HG03159 (cell line): ENCODE results near the gene TACR2.

ENCODE experiments used
- ATAC-seq: cut with Tn5 transposase; IDR thresholded peaks from one replicate; pipeline ENCODE4 v1.9.1; 2021; ENCODE audit warnings: mild to moderate bottlenecking, moderate library complexity; ENCODE audit not compliant: unreplicated experiment

Gene TACR2

DNA sequence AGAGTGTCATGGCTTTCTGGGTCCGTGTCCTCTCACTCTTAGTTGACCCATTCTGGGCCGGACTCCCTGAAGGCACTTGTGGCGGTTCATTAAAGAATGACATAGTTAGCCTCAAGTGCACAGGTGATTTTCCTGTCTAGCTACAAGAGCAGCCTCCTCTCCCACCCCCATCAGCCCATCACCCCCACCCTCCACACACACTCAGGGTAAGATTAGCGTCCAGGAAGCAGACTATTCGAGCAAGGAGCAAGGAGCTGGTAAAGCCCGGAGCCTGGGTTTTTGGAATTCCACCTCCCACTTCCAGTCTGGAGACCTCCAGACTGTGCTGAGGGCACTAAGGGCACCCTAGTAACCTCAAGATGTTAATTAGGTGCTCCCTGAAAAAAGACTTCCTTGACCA, 39.5 kb downstream of the TACR2 start:
- no peak for ATAC-seq

DNA sequence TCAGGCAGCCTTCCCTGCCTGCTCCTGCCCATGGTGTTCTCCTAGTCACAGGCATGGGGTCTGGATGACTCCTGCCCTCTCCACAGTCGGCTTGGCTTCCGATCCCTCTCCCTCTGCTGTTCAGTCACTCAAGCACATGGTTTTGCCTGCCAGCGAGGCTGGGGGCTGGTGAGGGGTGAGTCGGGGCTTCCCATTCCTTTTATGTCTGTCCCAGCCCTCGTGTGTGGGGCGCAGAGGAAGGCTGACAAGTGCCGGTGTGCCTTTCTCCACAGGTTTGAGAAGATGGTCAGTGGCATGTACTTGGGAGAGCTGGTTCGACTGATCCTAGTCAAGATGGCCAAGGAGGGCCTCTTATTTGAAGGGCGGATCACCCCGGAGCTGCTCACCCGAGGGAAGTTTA, 40.1 kb downstream of the TACR2 start:
- ATAC-seq: no peak

DNA sequence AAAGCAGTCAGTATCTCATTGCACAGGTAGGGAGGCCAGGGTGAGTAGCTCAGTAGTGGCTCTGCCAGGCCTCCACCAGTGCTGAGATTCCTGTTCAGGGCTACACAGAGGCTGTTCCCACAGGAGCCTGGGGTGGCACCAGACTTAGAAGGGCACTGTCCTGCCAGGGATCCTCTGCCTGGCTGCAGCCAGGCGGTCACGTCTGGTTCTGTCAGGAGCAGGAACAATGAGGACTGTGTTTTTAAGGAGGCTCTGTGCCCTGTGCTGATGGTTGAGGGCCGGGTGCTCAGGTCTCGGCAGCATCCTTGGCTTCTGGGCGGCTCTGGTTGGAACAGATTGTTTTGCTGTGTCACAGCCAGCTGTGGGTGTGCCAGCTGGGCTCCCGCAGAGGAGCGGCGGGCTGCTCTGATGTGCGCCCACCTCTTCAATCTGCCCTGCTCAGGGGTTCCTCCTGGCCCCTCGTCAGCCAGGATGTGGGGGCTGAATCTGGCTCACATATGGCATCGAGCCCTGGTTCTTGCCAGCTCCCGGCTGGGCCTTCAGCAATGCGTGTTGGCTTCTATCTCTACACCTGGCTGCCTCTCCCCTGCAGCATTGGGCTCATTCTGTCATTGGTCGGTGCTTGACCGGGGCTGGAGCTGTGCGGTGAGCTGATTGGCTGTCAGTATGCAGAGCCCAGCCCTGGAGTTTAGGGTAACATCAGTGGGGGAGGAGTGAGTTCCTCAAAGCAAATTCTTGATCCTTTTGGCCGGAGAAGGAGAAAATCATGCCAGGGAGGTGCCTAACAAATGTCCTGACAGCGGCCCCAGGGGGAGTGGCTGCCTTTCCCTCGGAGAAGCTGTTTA, 41.2 kb downstream of the TACR2 start:
- ATAC-seq: no peak

DNA sequence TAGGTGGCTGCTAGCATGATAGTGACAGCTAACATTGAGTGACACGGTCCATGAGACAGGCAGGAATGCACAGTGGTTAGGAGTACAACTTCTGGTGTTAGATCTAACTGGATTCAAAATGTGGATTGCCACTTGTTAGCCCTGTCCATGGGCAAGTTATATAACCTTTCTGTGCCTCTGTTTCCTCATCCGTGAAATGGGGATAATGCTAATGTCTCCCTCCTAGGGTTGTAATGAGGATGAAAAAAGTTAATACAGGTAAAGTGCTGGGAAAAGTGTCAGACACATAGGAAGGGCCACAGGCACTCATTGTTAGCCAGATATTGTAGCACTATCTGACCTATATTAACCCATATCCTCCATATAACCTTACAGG, 41.8 kb downstream of the TACR2 start:
- ATAC-seq: no peak

DNA sequence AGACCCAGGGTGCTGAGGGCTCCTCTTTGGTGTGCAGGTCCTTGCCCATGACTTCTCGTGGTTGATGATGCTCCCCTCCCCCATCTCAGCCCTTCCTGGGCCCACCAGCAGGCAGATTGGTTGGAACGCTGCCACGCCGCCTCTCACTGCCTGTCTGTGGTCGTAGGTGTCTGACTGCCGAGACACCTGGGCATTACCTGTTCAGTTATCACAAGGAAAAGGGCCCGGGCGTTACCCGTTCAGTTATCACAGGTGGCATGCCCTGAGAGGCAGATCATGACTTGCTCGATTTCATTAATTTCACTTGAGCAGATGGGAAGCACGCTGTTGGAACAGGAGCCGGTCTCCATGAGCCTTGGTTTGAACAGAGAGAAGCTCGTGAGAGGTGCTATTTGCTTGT, 42.5 kb downstream of the TACR2 start:
- ATAC-seq: no peak

DNA sequence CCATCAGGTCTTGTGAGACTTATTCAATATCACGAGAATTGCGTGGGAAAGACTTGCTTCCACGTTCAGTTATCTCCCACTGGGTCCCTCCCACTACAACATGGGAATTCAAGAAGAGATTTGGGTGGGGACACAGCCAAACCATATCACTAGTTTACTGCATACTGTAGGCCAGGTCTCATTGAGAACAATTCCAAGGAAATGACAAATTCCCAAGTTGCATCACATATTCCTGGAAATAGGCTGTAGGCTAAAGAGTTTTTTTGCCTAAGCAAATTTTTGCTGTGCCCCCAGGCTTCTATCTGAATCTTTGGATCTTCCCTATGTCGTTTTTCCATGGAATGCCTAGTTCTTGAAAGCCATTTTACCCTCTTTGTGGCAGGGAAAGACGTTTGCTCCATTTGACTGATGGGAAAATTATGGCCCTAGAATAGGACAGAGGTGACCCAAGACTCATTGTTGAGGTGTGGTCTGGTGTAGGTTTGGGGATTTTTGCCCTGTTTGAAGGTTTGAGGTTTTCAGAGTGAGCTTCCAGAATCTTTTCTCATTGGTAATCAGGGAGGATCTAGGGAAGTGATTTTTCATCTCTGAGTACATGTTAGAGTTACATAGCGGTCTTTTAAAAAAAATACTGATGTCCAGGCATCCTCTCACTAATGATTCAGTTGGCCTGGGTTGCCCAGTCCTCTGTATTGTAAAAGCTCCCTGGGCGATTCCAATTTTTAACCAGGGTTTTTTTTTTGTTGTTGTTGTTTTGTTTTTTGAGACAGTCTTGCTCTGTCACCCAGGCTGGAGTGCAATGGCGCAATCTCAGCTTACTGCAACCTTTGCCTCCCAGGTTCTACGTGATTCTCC, 44.4 kb downstream of the TACR2 start:
- no peak for ATAC-seq

DNA sequence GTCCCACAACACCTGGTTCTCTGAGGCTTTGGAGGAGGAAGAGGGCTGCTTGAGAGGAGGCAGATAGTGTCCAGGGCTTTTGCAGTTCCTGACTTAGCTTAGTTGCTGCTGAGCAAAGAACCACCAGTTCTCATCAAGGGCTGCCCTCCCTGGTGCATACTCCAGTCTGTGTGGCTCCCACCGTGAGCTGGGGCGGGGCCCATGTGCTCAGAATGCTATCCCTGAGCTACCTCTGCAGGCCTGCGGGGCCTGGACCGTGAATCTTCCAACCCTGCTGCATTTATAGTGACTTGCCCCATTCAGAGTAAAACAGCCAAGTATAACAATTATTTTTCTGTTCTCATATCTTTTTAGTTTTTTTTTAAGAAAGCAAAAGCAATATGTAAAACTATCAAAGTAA, 49.2 kb downstream of the TACR2 start:
- no peak for ATAC-seq

DNA sequence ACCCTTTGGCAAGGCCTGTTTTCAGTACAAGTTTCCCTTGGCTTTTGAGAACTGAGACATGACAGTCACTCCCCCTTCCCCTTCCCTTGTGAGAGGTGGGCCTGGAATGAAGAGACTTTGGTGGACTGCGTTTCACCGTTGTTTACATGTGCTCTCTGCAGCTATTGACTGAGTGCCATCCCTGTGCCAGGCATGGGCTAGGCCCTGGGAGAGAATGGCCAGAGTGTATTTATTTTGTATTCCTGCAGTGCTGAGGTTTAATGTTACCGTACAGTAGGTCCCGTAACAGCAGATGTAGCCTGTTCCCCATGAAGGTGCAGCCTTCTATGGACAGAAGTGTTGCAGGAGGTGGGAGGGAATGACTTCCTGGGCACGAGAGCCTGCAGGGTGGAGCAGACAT, 50.0 kb downstream of the TACR2 start:
- no peak for ATAC-seq

DNA sequence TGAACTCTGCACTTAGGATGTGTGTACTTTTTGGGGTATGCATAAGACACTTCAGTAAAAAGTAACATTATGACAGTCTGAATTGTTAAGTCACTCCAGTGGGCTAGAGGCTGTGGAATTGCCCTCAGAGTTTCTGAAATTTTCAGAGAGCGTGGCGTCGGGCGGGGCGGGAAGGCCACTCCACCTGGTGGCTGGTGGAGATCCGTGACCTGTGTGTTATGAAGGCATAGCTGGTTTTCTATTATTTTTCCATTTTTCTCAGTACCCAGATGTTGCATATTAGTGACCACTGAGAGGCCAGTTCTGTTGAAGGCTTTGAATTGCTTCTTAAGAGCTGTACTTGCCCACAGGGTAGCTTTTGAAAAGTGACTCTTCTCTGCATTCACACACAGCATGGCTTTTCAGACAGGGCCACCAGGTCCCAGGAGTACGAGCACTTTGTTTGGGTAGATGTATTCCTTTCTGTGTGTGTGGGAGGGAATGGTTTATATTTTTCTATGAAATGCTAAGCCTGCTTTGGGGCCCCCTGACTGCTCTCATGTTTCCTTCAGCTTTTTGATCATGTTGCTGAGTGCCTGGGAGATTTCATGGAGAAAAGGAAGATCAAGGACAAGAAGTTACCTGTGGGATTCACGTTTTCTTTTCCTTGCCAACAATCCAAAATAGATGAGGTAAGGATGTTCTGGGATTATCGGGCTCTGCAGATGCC, 52.3 kb downstream of the TACR2 start:
- no peak for ATAC-seq

DNA sequence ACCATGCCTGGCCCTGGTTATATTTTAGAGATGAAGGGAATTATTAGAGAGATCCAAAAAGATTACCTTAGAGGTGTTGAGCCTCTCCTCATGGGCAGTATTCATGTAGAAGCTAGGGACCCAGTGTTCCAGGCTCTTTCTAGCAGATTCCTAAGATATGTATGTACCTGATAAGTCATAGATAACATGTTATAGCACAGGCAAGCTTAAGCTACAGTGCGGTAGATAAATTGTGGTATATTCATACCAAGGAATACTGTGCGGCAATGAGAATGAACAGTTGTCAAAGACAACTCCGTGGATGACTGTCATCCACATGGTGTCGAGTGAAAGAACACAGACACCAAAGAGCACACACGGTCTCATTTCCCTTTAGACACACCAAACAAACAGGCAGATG, 53.1 kb downstream of the TACR2 start:
- ATAC-seq: no peak

DNA sequence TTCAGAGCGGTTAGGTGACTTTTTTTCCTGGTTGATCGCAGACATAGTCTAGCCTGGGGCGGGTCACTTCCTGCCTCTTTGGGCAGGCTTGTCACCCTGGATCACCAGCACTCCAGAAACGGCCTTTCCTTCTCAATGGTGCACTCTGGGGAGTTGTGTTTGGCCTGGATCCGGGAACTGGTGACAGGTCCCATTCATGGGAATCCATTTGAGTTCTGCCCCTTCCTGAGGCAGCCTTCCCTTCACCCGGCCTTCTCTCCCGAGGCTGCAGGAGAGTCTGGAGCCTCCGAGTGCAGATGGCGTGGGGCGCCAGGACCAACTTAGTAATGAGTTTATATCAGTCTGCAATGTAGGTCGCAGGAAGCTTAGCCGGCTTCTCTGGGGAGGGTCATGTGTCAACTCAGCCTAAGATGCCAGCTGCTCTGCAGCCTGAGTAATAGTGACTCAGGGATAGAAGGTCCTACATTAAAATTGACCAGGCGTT, 54.2 kb downstream of the TACR2 start:
- ATAC-seq: no peak

DNA sequence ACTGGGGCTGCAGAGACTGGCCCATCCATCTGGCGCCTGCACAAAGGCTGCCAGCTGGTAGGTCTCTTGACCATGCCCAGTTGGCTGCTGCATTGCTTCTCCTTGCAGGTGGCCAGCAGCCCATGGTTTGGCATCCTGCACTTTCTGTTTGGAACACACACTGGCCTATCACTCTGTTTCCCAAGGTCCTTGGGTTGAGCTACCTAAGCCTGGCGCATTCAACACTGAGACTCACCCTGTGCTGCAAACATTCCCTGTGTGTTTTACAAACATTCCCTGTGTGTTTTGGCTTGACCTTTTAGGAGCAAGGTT, 55.5 kb downstream of the TACR2 start:
- ATAC-seq: no peak

DNA sequence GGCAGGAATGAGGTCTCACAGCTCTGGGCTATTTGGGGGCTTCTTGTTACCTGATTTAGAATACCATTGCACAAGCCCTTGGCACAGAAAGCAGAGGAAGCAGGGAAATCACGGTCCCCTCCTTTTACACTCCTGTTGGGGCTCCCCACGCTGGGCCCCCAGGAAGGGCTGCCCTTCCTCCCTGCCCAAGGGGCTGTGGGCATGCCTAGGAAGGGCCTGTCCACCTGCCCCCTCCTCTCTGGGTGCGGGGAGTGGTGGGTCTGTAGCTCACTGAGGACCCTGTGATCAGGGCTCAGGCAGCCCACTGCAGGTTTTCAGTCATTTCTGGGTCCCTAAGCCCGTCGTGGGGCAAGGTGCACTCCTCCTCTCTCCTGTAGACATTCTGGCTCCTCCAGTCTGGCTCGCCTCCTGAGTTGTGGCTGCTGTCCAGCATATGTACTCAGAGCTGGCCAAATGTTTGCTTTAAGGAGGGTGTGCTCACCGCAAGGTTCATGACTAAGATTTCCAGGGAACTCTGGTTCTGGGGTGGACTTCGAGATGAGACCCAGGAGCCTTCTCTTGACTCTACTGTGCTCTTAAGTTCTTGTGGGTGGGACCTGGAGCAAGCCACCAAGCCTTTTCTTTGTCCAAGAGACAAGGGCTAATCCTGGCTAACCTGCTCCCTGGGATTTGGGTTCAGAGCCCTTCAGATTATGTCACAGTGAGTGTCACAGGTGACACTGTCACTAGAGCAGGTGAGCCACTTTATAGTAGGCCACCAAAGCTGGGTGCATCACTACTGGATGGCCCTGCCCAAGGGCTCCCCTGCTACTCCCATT, 56.0 kb downstream of the TACR2 start:
- no peak for ATAC-seq

DNA sequence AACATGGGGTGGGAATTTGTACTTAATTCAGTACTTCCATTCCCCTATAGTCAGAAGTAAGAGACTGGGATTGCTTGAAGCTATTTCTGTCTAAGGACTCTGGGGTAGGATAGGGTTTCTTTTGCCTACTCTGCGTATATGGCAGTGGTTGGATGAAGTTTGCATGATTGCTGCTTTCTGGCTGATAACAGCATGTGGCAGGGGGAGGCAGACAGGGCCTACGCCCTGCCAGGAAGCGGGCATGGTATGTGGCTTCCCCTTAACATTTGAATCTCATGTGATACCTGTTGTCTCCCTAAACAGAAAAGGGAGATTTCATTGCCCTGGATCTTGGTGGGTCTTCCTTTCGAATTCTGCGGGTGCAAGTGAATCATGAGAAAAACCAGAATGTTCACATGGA, 57.1 kb downstream of the TACR2 start:
- no peak for ATAC-seq

DNA sequence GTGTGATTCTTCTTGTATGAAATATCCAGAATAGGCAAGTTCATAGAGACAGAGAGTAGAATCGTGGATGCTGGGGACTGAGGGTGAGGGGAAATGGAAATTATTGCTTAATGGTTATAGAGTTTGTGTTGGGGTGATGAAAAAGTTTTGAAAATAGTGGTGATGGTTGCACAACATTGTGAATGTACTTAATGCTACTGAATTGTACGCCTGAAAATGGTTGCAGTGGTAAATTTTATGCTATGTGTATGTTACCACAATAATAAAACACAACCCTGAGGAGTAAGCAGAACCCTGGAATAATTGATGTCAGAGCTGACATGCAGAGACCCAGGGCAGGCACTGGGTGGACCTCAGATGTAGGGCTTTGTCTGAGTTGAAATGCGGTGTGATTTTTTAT, 57.6 kb downstream of the TACR2 start:
- no peak for ATAC-seq

DNA sequence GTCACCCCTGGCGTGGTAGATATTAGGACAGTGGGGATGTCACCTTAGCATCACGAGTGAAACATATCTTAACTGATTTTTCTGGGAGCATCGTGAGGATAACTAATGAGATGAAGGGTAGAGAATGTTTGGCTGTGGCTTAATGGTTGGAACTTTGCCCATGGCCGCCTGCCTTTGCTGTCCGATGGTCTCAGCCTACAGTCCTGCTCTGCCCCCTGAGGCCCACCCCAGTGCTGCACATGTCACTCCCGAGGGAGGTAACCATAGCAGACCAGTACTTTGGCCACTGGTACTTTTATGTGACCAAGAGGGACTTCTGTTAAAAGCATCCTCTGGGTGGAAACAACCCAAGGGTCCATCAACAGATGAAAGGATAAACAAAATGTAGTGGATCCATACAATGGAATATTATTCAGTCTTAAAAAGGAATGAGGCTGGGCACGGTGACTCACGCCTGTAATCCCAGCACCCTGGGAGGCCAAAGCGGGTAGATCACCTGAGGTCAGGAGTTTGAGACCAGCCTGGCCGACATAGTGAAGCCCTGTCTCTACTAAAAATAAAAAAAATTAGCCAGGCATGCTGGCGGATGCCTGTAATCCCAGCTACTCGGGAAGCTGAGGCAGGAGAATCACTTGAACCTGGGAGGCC, 58.4 kb downstream of the TACR2 start:
- no peak for ATAC-seq

DNA sequence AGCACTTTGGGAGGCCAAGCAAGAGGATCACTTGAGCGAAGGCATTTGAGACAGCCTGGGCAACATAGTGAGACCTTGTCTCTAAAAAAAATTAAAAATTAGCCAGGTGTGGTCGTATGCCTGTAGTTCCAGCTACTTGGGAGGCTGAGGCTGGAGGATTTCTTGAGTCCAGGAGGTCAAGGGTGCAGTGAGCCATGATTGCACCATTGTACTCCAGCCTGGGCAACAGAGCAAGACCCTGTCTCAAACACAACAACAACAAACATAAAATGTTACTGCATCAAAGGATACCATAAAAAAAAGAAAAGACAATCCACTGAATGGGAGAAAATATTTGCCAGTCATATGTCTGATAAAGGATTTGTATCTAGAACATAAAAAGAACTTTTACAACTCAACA, 60.5 kb downstream of the TACR2 start:
- ATAC-seq: no peak

DNA sequence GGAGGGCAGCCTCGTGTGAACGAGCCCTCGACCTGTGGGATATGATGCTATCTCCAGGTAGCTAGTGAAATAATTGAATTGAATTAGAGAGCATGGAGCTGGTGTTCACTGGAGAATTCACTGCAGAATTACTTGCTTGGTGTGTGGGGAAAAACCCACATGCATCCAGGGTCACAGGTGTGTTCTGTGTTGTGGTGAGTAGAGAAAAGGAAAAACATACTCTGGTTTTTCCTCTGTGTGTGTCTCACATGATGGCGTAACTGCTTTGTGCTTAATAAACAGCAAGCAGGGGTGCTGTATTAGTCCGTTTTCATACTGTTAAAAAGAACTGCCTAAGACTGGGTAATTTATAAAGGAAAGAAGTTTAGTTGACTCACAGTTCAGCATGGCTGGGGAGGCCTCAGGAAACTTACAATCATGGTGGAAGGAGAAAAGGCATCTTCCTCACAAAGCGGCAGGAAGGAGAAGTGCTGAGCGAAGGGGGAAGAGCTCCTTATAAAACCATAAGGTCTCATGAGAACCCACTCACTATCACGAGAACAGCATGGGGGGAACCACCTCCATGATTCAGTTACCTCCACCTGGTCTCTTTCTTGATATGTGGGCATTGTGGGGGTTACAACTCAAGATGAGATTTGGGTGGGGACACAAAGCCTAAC, 62.6 kb downstream of the TACR2 start:
- ATAC-seq: no peak
